Endothelial cell of umbilical vein (primary cell): ENCODE measurements around the gene ADAMTS12. TPM values are rescaled to one million over a fixed set of nuclear protein-coding genes. Genes with fewer than 3 reads are reported as not detected.

Source experiments
- BruUV-seq: library from RNA; stranded (reverse); fragments of 400-500 nt; replicated peaks from 2 replicates; lab custom pipeline; 2021; lab: Mats Ljungman, UMichigan
- CTCF ChIA-PET: fragments of 300-600, 350-600 bp; sonication (Branson Sonifier 250); formaldehyde crosslinking; loops from one replicate; lab custom pipeline; 2021; ENCODE audit warnings: antibody characterized with exemption, inconsistent platforms; lab: Charles Lee
- POLR2A ChIA-PET: fragments of 300-600, 350-600 bp; sonication (Branson Sonifier 250); formaldehyde crosslinking; loops from one replicate; lab custom pipeline; 2021; ENCODE audit warnings: antibody characterized with exemption, inconsistent platforms; lab: Charles Lee
- DNase-seq: peaks from one replicate; pipeline ENCODE4 v3.0.0-alpha.2; 2011; ENCODE audit warnings: low read depth, low spot score
- FAIRE-seq: peaks from 2 replicates; lab custom pipeline; 2011; peaks lifted over from hg19 to GRCh38; lab: Jason Lieb, UNC
- H2AFZ ChIP-seq: 2 replicates; pipeline ENCODE4 v1.6.0; 2012; ENCODE audit warnings: low read depth, low read length, control low read depth, inconsistent platforms
- H3K27ac ChIP-seq: 2 replicates; pipeline ENCODE4 v1.5.1; 2011; ENCODE audit warnings: low read depth, mild to moderate bottlenecking, control low read depth, low read length, moderate library complexity; ENCODE audit not compliant: insufficient read depth
- H3K27me3 ChIP-seq, 2 experiments: 2 replicates each; pipeline versions ENCODE4 v1.6.0 to v1.6.1; 2011; ENCODE audit warnings: low read length in 2 of 2, mixed read lengths in 1 of 2; ENCODE audit not compliant: control insufficient read depth in 2 of 2, insufficient read depth in 2 of 2
- H3K36me3 ChIP-seq, 2 experiments: 2 replicates in 1 of 2; 3 replicates in 1 of 2; pipeline ENCODE4 v1.5.1; 2011; ENCODE audit warnings: low read length in 2 of 2, mild to moderate bottlenecking in 1 of 2, moderate library complexity in 1 of 2; ENCODE audit not compliant: control insufficient read depth in 2 of 2, insufficient read depth in 2 of 2; ENCODE audit errors: extremely low read depth in 1 of 2
- H3K4me1 ChIP-seq: 3 replicates; pipeline ENCODE4 v1.5.1; 2011; ENCODE audit warnings: mild to moderate bottlenecking, low read length; ENCODE audit not compliant: control insufficient read depth, insufficient read depth; ENCODE audit errors: extremely low read depth
- H3K4me2 ChIP-seq: 2 replicates; pipeline ENCODE4 v1.6.1; 2011; ENCODE audit warnings: low read length, control low read depth, mixed read lengths; ENCODE audit not compliant: insufficient read depth
- H3K4me3 ChIP-seq, 3 experiments: fragments of 200-600 bp in 1 of 3; sonication (generic), shearing (Covaris generic) in 1 of 3; replicated peaks in 1 of 3; 2 replicates each; pipeline ENCODE4 v1.5.1; 2011 to 2016; ENCODE audit warnings: control low read depth in 3 of 3, low read length in 3 of 3, mild to moderate bottlenecking in 2 of 3, inconsistent platforms in 1 of 3, low read depth in 1 of 3, moderate library complexity in 1 of 3; ENCODE audit not compliant: insufficient read depth in 1 of 3
- H3K79me2 ChIP-seq: 2 replicates; pipeline ENCODE4 v1.6.0; 2012; ENCODE audit warnings: low read length, inconsistent platforms; ENCODE audit not compliant: control insufficient read depth, insufficient read depth
- H3K9ac ChIP-seq: replicated peaks from 2 replicates; pipeline ENCODE3; 2011; ENCODE audit warnings: low read length, control low read depth; ENCODE audit not compliant: insufficient read depth; ENCODE audit errors: extremely low read depth
- H3K9me1 ChIP-seq: replicated peaks from 3 replicates; pipeline ENCODE4 v1.6.0; 2011; ENCODE audit warnings: mild to moderate bottlenecking, low read length; ENCODE audit not compliant: control insufficient read depth, insufficient read depth; ENCODE audit errors: extremely low read depth
- H3K9me3 ChIP-seq: replicated peaks from 2 replicates; pipeline ENCODE4 v1.5.1; 2012; ENCODE audit warnings: low read length, inconsistent platforms; ENCODE audit not compliant: control insufficient read depth, insufficient read depth
- H4K20me1 ChIP-seq: replicated peaks from 2 replicates; pipeline ENCODE3; 2011; ENCODE audit warnings: mild to moderate bottlenecking, low read length; ENCODE audit not compliant: control insufficient read depth, insufficient read depth; ENCODE audit errors: extremely low read depth
- CTCF ChIP-seq, 2 donors: IDR thresholded peaks; 1 replicate in 1 of 2; 2 replicates in 1 of 2; pipeline ENCODE4 v1.5.1; 2011; ENCODE audit warnings: low read length in 2 of 2, mild to moderate bottlenecking in 2 of 2, moderate library complexity in 2 of 2, control low read depth in 1 of 2, inconsistent platforms in 1 of 2, low read depth in 1 of 2; ENCODE audit not compliant: insufficient read depth in 1 of 2; ENCODE audit errors: extremely low read depth in 1 of 2
- EZH2 ChIP-seq: IDR thresholded peaks from 2 replicates; pipeline ENCODE4 v1.6.1; 2012; ENCODE audit warnings: borderline replicate concordance, low read depth, mild to moderate bottlenecking, moderate library complexity, low read length, inconsistent platforms; ENCODE audit not compliant: severe bottlenecking
- FOS ChIP-seq: IDR thresholded peaks from 2 replicates; pipeline ENCODE4 v1.6.1; 2011; ENCODE audit warnings: mild to moderate bottlenecking, low read length, moderate library complexity, borderline replicate concordance; ENCODE audit not compliant: insufficient read depth
- GATA2 ChIP-seq: IDR thresholded peaks from 2 replicates; pipeline ENCODE4 v1.7.0; 2011; ENCODE audit warnings: low read depth, mild to moderate bottlenecking, moderate library complexity, mixed read lengths, low read length; ENCODE audit not compliant: insufficient read length, insufficient read depth
- JUN ChIP-seq: IDR thresholded peaks from 2 replicates; pipeline ENCODE4 v1.6.1; 2011; ENCODE audit warnings: borderline replicate concordance, low read depth; ENCODE audit not compliant: insufficient read length, insufficient read depth
- MAX ChIP-seq: IDR thresholded peaks from 2 replicates; pipeline ENCODE4 v1.6.1; 2011; ENCODE audit not compliant: insufficient read depth, insufficient read length
- MYC ChIP-seq: IDR thresholded peaks from one replicate; pipeline ENCODE4 v1.6.1; 2011; ENCODE audit warnings: mild to moderate bottlenecking, low read depth, low read length
- POLR2A ChIP-seq: IDR thresholded peaks from 2 replicates; pipeline ENCODE4 v1.6.1; 2012; ENCODE audit warnings: low read depth, mild to moderate bottlenecking, control low read depth, low read length
- POLR2AphosphoS5 ChIP-seq: IDR thresholded peaks from 2 replicates; pipeline ENCODE4 v1.6.1; 2012; ENCODE audit warnings: low read depth, mild to moderate bottlenecking, control low read depth, low read length, moderate library complexity; ENCODE audit not compliant: insufficient read depth
- dilution Hi-C: fragments of 300-500 bp; cut with MboI; formaldehyde crosslinking; loops from one replicate; pipeline ENCODE4 v1.15.0; 2019; ENCODE audit warnings: low sequenced_read_pairs; ENCODE audit not compliant: extremely low pct_ligation_motif_present
- intact Hi-C: fragments of 100-400 bp; cut with micrococcal nuclease; formaldehyde crosslinking; loops from one replicate; pipeline ENCODE4 v1.10.0; 2022
- polyA plus RNA-seq, 4 experiments: library from polyadenylated mRNA; depleted of rRNA in 3 of 4; stranded (reverse) in 3 of 4; unstranded in 1 of 4; fragments of >200 nt; gene quantifications; 2 replicates each; pipeline versions ENCODE4 v1.2.1 to v1.2.3, GENCODE V29; 2011 to 2012; ENCODE audit warnings: missing spikeins in 1 of 4
- total RNA-seq: library from RNA; stranded (reverse); gene quantifications from 2 replicates; pipeline ENCODE4 v1.2.3, GENCODE V29; 2021

ADAMTS12 gene
- total and polyA plus RNA-seq, 2 donors (not counting 3 experiments of a cell fraction or from before 2014, with no cell fraction given), result 0.88 TPM; not detected in 1

GRCh38 chr5:33766023-33766422 lies 125.8 kb downstream of the ADAMTS12 start:
- DNase-seq (no peak), FAIRE-seq (no peak)
- H3K9ac ChIP-seq, result no peak overlapping the region
- no peak overlapping the region for H3K27ac ChIP-seq
- CTCF ChIA-PET, result no interaction called here
- H3K36me3 ChIP-seq, result no peaks in the 10 kb centered on the region
- no peaks in the 10 kb centered on the region for H3K79me2 ChIP-seq
- H4K20me1 ChIP-seq, result no peaks in the 10 kb centered on the region
- dilution Hi-C loops, result no loop called here
- H3K9me1 ChIP-seq, result no peaks in the 10 kb centered on the region
- no peaks in the 10 kb centered on the region for H3K27me3 ChIP-seq
- H3K9me3 ChIP-seq, result no peaks in the 10 kb centered on the region
- POLR2A ChIA-PET, result no interaction called here
- no peak overlapping the region for H2AFZ ChIP-seq
- no peak overlapping the region for H3K4me2 ChIP-seq
- H3K4me1 ChIP-seq, result no peaks in the 10 kb centered on the region
- TF ChIP-seq GATA2 (no peak), MAX (no peak), MYC (no peak), JUN (no peak), EZH2 (no peak), POLR2AphosphoS5 (no peak), CTCF (IDR thresholded peaks at IDR 0.05; ENCODE audit: extremely low read depth in 1 of 2, insufficient read depth in 1 of 2, low read depth in 1 of 2, low read length in 2 of 2) (no peak), FOS (no peak), POLR2A (no peak)
- intact Hi-C loops, result no loop called here
- H3K4me3 ChIP-seq, result no peak overlapping the region
- no TSS peak for BruUV-seq
